Measurements from ENCODE around the gene GPR85.
"Not testable (repeated sequence)": the region's sequence is repeated elsewhere in the genome, so short reads cannot be mapped to it uniquely, and the experiment has no call there.

GPR85 gene

GRCh38 chr7:113083816-113084495 is 2.7 kb downstream of the GPR85 start:
- peak in 1 of 14 donors; percentile 66 for DNase-seq

- DNase-seq, result peak in 1 of 14 donors; percentile 62
Measured at GRCh38 chr7:113083132-113083815, 3.4 kb downstream of the GPR85 start.

- no peak for DNase-seq
Measured at GRCh38 chr7:113078331-113078730, 8.3 kb downstream of the GPR85 start.

GRCh38 chr7:113076703-113077102 is 9.9 kb downstream of the GPR85 start:
- no peak for DNase-seq

DNA sequence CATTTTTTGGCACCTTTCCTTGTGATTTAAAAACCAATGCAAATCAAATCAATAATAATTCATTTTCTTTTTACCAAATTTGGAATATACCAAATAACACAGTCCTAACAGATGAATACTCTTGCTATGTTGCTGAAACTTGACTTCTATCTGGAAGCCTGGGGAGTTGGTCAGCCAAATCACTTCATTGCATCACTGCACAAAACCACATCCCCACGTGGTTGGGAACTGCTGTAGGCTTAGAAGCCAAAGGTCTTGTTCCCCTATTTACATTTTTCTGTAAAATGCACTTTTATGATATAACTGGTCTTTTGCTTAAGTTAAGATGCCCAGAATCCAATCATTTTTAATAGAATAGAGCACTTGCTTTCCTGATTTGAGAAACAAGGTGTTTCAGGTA is 15.2 kb downstream of the GPR85 start:
- no peak for DNase-seq

GRCh38 chr7:113062499-113062898 is 24.1 kb downstream of the GPR85 start:
- DNase-seq, result no peak

GRCh38 chr7:113060100-113060499 is 26.5 kb downstream of the GPR85 start:
- no peak for DNase-seq

- no peak for DNase-seq
Measured at GRCh38 chr7:113054938-113055337, 31.7 kb downstream of the GPR85 start.

GRCh38 chr7:113054272-113054671 is 32.4 kb downstream of the GPR85 start:
- not testable (repeated sequence) for DNase-seq

DNA sequence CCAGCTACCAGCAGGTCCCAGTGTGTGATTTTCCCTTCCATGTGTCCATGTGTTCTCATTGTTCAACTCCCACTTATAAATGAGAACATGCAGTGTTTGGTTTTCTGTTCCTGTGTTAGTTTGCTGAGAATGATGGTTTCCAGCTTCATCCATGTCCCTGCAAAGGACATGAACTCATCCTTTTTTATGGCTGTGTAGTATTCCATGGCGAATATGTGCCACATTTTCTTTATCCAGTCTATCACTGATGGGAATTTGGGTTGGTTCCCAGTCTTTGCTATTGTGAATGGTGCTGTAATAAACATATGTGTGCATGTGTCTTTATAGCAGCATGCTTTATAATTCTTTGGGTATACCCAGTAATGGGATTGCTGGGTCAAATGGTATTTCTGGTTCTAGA is 37.4 kb downstream of the GPR85 start:
- DNase-seq, result not testable (repeated sequence)

GRCh38 chr7:113046453-113046852 is 40.2 kb downstream of the GPR85 start:
- no peak for DNase-seq

DNA sequence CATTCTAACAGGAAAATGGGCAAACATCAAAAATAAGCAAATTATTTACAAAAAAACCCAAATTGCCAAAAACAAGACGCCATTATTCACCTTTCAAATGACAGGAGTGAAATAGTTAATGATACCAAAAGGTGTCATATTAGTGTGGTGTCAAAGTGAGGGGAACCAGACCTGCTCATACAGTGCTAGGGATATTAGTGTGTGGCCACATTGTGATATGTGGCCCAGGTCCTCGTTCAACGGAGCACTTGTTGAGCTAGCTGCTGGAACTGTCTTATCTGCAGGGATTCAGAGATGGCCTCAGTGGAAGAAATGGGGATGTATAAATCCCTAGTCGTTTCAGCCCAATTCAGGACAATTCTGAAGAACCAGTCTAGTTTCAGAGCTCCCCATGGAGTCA is 41.2 kb downstream of the GPR85 start:
- no peak for DNase-seq

GRCh38 chr7:113044394-113044793 is 42.2 kb downstream of the GPR85 start:
- DNase-seq, result no peak

- DNase-seq, result no peak
Measured at GRCh38 chr7:113040849-113041248, 45.8 kb downstream of the GPR85 start.

DNA sequence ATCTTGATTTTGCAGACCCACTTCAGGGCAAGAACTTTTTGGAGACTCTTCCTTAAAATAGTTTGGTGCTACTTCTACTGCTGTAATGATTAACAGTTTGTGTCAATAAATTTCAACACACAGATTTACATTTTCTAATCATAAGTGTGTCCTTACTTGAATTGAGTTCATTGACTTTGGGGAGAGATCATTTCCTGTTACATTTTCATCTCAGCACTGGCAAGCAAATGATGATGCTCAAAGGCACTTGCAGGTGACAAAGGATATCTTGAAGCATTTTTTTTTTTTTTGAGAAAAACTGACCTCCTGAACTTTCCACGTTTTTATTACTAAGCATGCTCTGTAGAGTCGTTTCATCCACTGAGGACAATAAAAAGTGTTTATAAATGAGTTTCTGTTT is 52.7 kb downstream of the GPR85 start:
- no peak for DNase-seq

Measured in C1 segment of cervical spinal cord (tissue), 14 donors.